GM18873 (cell line): ENCODE data around the gene NCAM2.
"Not testable (repeated sequence)": the region's sequence is repeated elsewhere in the genome, so short reads cannot be mapped to it uniquely, and the experiment has no call there.

Source experiments
- ATAC-seq: cut with Tn5 transposase; IDR thresholded peaks from one replicate; pipeline ENCODE4 v1.9.1; 2021; ENCODE audit warnings: mild to moderate bottlenecking, moderate library complexity, moderate number of reproducible peaks; ENCODE audit not compliant: unreplicated experiment, low FRiP score

Gene NCAM2

DNA sequence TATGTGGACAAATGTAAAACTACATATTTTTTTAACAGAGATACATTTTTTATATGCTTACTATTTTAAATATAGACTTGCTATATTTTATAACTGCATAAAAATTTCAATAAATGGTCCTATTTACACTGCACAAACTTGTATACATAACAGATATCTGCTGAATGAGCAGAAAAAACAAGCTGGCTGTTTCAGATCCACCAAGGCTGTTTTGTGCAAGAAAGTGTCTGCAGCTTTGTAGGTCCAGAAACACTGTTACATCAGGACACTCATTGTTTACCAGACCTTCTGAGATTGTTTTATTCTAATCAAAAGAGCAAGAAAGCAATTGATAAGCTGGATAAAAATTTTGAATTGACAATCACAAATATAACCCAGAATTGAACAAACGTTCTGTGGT is 99.3 kb downstream of the NCAM2 start:
- ATAC-seq, result no peak

DNA sequence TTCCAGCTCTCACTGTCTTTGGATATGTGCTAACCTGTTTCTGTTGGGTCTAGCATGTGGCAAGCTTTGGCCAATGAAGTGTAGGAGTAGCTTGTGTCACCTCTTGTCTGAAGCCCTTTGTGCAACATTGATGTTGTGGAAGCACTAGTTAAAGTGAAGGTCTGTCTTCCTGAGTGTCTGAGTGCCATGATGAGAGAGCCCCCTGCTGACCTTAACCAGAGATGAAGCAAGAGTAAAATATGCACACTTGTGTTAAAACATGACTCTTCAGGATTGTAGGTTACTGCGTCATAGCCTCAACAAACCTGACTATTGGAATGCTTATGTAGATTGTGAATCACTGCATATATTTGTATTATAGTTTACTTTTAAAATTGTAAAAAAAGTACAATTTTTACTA is 103.7 kb downstream of the NCAM2 start:
- ATAC-seq, result no peak

DNA sequence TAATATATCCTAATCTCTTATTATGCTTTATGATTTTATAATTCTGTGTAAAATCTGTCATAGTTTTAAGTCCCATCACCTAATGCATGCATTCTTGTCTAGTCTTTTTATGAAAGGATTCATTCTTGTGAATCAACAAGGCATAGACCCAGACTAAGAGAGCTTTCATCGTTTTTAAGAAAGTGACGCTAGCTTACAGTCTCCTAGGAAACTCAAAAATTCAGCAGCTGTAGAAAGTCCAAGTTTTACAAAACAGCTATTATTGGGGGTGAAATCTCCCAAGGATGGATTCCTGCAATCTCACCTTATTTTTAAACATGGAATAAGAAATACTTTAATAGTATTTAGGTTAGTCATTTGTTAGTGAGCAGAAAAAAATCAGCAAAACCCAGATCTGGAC is 104.7 kb downstream of the NCAM2 start:
- ATAC-seq, result no peak

DNA sequence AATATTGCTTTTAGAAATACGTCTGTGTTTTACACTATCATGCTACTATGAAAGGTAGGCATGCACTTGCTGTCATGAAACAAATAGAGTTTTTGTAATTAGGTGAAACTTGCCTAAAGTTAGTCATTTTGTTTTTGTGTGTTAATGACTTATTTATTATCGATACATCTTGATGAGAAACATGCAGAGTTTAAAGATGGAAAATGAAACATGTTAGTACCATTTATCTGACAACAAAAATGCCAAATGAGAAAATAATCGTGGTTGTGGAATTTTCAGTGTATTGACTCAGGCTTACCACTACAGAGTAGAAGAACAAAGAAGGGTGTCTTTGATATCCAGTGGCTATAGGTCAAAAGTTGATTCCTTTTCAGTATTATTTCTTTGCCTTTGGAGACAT is 105.5 kb downstream of the NCAM2 start:
- no peak for ATAC-seq

DNA sequence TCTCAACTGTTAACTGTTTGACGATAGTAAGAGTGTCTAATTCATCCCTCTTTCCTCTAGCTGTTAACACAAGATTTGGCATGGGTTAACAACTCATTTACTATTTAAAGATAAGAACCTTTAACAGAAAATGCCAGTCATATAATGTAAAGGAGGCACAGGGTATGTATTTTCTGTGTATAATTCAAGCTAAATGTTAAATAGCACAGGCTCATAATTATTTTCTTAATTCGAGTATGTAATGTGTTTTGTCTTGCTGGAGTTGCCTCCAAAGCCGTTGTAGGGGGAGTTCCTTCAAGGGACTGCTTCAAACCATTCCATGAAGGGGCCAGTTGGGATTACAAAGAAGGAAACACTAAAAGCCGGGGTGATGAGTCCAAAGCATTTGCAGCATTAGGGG is 111.5 kb downstream of the NCAM2 start:
- no peak for ATAC-seq

DNA sequence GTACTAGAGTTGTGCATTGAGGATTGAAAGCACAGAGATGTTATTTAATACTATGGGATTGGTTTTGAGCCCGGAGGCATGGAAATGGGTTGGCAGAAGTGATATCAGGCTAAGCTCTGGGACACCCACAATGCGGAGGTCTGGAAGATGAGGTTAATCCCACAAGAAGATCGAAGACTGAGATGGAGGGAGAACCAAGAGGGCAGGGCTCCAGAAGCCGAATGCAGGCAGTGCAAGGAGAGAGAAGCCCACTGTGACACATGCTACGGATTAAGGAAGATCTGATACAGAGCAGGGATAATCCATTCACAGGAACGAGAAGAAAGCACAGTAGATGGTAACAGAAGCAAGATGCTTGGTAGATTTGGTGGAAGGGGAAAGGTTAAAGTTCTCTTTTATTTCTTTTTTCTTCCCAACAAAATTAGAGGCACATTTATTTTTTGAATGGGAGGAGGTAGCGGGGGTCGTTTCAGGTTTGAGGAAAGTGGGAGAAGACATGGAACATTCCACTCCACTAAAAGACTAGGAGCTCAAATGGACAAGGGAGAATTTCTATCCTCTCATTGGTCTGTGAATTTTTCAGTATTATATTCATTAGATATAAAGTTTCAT is 113.2 kb downstream of the NCAM2 start:
- ATAC-seq, result no peak

DNA sequence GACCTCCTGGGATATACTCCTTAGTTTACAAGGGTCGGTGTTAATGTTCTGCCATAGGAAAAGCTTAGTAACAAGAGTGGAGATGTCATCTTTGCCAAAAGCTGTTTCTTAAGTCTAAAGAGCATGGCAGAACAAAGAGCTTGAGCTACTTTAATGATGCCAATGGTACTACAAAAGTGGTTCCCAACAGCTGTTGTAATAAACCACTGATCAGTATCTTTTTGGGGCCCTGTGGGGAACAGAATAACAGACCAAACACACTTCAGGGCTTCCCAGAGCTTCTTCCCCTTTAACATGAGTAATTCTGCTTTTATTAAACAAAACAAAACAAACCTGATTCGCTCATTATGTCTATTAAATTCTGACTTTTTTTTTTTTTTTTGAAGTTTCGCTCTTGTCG is 116.3 kb downstream of the NCAM2 start:
- ATAC-seq, result no peak

DNA sequence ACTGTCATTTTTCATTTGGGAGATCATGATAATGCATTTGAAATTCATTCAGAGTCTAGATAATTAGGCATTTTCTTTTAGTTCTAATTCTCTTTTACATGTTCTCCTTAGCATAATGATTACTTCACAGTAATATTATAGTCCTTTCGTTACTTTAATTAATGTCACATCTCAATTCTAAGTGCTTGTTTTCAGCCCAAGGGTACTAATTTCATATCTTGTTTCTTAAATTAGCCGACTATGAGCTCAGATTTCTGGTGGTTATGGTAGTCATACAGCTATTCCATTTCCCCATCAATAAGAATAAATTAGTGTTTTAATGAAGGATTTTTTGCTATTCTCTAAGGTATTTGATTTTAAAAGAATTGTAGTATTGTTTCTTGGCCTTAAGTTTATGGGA is 120.9 kb downstream of the NCAM2 start:
- no peak for ATAC-seq

DNA sequence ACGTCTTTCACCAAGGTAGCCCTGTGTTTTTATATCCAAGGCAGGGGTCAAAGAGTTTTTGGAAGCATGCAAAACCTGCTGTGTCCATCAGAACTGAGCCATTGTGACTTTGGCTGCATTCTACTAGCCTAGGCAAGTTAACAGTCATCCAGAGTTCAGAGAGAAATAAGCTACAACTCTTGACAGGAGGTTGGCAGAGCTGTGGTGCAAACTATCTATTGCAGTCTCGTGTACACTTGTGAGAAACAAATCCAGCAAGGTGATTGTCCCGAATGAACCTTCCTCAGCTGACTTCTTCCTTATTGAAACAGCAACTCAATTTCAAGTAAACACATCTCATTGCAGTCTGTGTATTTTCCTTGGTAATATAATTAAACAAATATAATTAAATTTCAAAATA is 124.5 kb downstream of the NCAM2 start:
- no peak for ATAC-seq

DNA sequence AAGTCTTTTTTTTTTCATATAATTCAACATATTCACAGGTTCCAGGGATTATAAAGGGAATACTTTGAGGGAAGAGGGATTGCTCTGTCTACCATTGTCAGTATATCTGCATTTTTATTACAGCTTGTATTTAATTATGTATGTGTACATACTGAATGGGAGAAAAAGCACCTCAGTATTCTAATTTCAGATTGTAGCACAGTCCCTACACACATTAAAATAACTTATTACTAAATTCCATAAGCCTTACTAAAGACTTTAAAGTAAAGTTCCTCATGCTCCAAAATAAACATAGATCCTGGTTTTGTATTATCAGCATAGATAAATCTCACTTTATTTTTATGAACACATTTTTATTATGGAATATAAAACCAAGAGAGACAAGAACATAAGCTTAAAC is 134.2 kb downstream of the NCAM2 start:
- no peak for ATAC-seq

DNA sequence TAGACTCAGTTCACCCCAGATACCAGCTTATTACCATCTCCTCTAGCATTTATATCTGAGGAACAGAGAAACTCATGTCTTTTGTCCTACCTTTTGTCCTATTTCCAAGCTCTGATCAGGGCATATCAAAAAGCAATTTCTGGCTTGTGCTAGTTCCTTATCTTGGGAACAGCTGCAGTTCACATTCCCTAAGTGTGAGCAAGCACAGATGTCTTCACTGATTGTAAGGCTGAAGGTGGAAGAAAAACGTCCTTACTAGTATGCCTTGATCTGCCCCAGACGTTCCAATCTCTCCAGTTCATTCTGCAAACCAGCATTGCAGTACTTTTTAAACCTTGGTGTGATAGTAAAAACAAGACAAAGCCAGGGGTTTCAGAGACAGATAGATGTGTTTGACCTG is 139.8 kb downstream of the NCAM2 start:
- no peak for ATAC-seq

DNA sequence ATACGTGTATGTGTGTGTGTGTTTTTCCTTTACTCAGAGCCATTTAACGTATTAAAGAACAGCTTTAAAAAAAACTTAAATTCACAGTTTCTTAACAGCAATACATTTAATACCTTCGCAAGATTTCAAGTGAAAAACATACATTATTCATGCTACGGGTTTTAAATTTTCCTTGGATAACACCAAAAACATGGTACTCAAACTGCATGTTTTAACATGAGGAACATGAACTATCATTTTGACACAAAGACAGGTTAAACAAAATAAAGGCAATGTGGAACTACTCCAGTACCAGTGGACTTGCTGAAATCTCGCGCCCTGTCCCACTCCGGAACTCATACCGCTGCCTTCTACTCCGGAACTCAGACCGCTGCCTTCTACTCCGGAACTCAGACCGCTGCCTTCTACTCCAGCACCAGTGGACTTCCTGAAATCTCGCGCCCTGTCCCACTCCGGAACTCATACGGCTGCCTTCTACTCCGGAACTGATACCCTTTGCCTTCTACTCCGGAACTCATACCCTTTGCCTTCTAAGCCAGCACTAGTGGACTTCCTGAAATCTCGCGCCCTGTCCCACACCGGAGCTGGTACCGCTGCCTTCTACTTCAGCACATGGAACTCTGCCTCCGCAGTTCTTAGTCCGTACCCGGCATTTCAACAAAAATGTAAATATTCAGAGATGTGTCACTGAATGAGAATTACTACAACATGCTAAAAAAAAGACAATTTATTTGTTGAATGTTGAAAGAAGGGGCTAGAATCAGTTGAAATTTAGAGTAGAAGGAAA is 148.6 kb downstream of the NCAM2 start:
- no peak for ATAC-seq

DNA sequence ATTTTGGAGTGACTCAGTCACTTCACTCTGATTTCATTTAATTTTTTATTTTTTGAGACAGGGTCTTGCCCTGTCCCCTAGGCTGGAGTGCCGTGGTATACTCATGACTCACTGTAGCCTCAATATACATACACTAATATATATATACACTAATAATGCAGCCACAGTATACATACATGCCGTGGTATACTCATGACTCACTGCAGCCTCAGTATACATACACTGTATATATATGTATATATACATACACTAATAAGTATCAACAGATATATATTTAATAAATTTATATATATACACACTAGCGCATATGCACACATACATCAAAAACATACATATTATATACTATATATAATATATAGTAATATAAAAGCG is 149.2 kb downstream of the NCAM2 start:
- no peak for ATAC-seq

DNA sequence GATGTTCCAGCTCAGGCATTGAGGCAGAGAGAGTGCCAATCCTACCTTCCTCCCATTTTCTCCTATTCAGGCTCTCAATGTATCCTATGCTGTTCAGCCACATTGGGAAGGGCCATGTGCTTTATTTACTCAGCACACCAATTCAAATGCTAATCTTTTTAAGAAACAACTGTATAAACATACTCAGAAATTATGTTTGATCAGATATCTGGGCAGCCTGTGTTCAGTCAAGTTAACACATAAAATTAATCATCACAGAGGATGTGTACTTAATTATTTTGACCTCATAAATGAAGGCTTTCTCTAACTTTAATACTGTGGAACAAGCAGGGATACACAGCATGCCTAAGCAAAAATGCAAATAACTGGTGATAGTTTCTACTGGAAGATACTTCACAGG is 149.8 kb downstream of the NCAM2 start:
- no peak for ATAC-seq

DNA sequence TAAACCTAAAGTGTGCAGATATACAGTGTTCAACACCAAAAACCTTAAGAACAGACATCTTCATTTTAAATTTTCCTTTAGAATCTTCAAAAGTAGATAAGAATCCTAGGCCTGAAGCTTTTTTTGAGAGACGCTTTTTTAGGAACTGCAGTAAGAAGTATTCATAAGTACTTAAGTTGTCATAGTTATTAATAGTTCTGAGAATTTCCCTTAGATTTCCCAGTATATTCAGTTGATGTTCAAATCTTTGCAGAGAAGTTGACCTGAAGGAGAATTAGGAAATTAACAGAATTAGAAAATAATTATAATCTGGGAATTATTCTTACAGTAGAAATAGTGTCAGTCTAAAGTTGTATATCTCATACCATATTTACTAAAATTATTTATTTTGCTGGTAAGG is 150.3 kb downstream of the NCAM2 start:
- no peak for ATAC-seq

DNA sequence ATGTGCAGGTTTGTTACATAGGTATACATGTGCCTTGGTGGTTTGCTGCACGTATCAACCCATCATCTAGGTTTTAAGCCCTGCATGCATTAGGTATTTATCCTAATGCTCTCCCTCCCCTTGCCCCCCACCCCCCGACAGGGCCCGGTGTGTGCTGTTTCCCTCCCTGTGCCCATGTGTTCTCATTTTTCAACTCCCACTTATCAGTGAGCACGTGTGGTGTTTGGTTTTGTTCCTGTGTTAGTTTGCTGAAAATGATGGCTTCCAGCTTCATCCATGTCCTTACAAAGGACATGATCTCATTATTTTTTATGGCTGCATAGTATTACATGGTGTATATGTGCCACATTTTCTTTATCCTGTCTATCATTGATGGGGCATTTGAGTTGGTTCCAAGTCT is 151.2 kb downstream of the NCAM2 start:
- not testable (repeated sequence) for ATAC-seq

DNA sequence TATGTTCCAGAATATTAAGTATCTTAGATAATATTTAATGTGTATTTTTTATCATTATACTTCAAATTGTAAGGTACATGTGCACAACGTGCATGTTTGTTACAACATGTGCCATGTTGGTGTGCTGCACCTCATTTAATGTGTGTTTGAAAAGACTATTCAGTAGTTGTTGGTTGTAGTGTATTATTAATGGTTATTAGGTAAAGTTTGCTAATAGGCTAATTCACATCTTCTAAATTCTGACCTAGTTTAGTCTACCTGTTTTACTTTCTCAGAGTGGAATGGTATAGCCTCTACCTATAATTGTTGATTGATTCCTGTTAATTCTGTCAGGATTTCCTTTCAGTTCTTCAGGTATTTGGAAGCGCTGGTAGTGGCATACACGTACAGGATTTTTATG is 153.0 kb downstream of the NCAM2 start:
- no peak for ATAC-seq

DNA sequence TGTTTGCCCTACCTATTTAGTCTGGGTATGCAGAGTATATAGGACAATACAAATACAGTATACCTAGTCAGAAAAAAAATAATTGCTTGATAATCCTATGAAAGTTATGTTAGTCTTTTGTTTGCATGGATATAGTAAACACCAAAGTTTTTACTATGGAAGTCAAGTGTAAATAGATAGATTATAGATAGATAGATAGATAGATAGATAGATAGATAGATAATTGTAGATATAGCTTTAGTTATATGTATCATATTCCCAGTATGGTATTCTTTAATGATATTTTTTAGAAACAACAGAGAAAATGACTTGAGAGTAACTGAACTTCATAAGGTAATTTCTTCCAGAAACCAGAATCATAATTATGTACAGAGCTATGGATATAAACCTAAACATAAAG is 158.2 kb downstream of the NCAM2 start:
- no peak for ATAC-seq

DNA sequence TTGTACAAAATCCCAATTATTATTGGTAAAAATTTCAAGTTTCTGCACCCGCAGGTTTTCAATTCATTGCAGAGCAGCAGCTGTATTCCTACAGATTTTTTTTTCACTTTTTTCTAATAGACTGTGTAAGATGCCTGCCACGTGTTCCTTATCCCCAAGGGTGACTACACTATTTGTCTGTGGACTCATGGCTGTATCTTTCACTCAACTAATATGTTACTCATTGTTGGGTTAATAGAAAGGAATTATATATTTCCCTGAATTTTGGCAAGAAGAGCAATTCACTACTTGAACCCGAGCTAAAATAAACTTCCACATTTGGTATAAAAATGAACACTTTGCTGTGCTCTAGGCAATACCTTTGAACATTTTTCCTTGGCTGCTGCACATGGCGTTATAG is 158.7 kb downstream of the NCAM2 start:
- no peak for ATAC-seq

DNA sequence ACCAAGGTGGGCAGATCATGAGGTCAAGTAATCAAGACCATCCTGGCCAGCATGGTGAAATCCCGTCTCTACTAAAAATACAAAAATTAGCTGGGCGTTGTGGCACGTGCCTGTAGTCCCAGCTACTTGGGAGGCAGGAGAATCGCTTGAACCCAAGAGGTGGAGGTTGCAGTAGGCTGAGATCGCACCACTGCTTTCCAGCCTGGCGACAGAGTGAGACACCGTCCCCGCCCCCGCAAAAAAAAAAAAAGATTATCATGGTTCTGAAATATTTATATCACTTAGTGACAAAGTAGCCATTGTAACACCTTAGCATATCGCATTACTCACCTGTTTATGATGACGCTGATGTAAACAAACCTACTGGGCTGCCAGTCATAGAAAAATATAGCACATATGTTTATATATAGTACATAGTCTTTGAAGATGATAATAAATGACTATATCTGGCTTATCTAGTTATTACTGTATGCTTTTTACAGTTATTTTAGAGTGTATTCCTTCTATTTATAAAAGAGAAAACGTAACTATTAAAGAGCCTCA is 160.2 kb downstream of the NCAM2 start:
- no peak for ATAC-seq

DNA sequence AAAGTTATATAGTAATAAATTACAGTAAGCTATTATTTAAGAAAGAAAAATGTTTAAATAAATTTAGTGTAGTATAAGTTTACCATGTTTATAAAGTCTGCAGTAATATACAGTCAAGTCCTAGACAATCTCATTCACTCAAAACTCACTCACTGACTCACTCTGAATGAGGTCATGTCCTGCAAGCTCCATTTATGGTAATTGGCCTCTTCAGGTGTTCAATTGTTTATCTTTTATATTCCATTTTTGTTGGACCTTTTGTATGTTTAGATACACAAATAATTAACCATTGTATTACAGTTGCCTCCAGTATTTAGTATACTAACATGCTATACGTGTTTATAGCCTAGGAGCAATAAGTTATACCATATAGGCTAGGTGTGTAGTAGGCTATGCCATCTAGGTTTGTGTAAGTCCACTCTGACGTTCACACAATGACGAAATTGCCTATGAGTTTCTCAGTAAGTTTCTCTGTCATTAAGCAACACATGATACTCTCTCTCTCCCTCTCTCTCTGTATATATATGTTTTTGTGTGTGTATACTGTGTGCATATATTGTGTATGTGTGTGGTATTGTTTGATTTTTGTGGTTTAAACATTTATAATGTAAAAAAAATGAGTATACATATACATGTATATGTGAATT is 161.2 kb downstream of the NCAM2 start:
- ATAC-seq, result no peak

DNA sequence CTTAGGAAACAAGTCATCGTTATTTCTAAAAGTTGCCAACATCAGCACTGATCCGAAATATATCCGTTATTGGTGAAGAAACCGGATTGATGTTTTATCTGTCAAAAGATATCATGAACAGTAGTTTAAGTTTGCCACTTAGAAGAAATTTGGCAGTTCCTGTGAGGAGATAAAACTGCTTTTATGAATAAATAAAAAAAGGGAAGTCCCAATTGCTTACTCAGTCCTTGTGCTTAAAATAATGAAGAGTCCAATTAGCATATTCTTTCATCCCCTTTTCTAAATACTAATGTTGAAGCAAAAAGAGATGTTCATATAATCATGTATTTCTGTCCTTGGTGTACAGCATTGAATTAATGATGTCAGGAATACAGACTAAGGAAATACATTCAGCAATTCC is 164.6 kb downstream of the NCAM2 start:
- no peak for ATAC-seq
